Stomach (tissue), 4 donors: Measurements from ENCODE around the gene CELA3A.

ENCODE experiments used
- CTCF ChIP-seq, 7 experiments: fragments of 450-650 bp in 4 of 7; fragments of 200-600 bp in 3 of 7; sonication (generic) in 3 of 7; IDR thresholded peaks; one replicate each; pipeline ENCODE4 v1.5.1; 2016 to 2019; ENCODE audit warnings: antibody characterized with exemption in 7 of 7, control low read depth in 2 of 7, mild to moderate bottlenecking in 1 of 7
- POLR2A ChIP-seq, 4 donors: fragments of 450-650 bp; IDR thresholded peaks; one replicate each; pipeline ENCODE4 v1.6.1; 2016; ENCODE audit warnings: antibody characterized with exemption in 4 of 4, control low read depth in 2 of 4, mild to moderate bottlenecking in 1 of 4, moderate library complexity in 1 of 4

DNA sequence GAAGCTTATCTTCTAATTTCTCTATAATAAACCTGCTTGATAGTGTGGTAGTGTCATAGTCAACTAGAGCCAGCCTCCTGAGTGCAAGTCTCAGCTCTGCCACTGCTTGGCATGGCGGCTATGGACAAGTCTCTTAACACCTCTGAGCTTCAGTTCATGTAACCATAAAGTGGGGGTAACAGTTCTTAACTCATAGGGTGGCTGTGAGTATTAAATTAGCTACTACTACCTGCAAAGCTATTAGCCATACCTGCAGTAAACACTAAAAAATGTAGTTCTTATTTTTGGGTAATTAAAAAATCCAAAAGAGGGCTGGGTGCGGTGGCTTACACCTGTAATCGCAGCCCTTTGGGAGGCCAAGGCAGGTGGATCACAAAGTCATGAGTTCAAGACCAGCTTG, 48.9 kb downstream of the CELA3A start:
- TF ChIP-seq CTCF (IDR thresholded peaks at IDR 0.05) (no peak), POLR2A (IDR thresholded peaks at IDR 0.05) (no peak)
